Transverse colon (tissue), 4 donors: ENCODE results near the gene MED15. TPM values are rescaled to one million over a fixed set of nuclear protein-coding genes. Genes with fewer than 3 reads are reported as not detected.

ENCODE experiments used
- DNase-seq: peaks from one replicate; pipeline ENCODE4 v3.0.0-alpha.2; 2019
- H3K27ac ChIP-seq, 4 donors: fragments of 200-600 bp; sonication (generic); 2 replicates each; pipeline ENCODE4 v1.5.1; 2016 to 2018; ENCODE audit warnings: inconsistent platforms in 4 of 4
- H3K27me3 ChIP-seq: fragments of 200-600 bp; sonication (generic); 2 replicates; pipeline ENCODE4 v1.5.1; 2017; ENCODE audit warnings: inconsistent platforms
- H3K36me3 ChIP-seq, 4 donors: fragments of 200-600 bp; sonication (generic); 2 replicates each; pipeline ENCODE4 v1.5.1; 2017 to 2019; ENCODE audit warnings: inconsistent platforms in 4 of 4
- H3K4me1 ChIP-seq, 4 donors: fragments of 200-600 bp; sonication (generic); 2 replicates each; pipeline ENCODE4 v1.5.1; 2017 to 2020; ENCODE audit warnings: inconsistent platforms in 4 of 4
- H3K4me3 ChIP-seq, 4 donors: fragments of 200-600 bp; sonication (generic); 1 replicate in 1 of 4; 2 replicates in 3 of 4; pipeline versions ENCODE4 v1.5.1 to v1.6.1; 2017 to 2019; ENCODE audit warnings: inconsistent platforms in 4 of 4
- H3K9me3 ChIP-seq, 2 donors: fragments of 200-600 bp; sonication (generic); 2 replicates each; pipeline ENCODE4 v1.5.1; 2017 to 2019; ENCODE audit warnings: inconsistent platforms in 2 of 2
- EP300 ChIP-seq: sonication (generic); formaldehyde crosslinking; IDR thresholded peaks from one replicate; pipeline ENCODE4 v1.6.1; 2017; ENCODE audit warnings: antibody characterized with exemption, low read depth
- POLR2A ChIP-seq: fragments of 450-650 bp; IDR thresholded peaks from one replicate; pipeline ENCODE4 v1.6.1; 2016; ENCODE audit warnings: antibody characterized with exemption, mild to moderate bottlenecking, moderate library complexity
- POLR2AphosphoS5 ChIP-seq, 3 donors: sonication (generic); formaldehyde crosslinking; IDR thresholded peaks; one replicate each; pipeline ENCODE4 v1.6.1; 2016; ENCODE audit warnings: antibody characterized with exemption in 3 of 3
- WGBS, 2 donors: methylation state at CpG; one replicate each; pipeline ENCODE4 v1.1.5; 2018; ENCODE audit warnings: low coverage in 1 of 2; 5-methylcytosine and 5-hydroxymethylcytosine counted together
- in situ Hi-C, 4 donors: fragments of 200-750 bp; cut with MboI; loops; one replicate each; pipeline versions ENCODE4 v1.15.0 to v1.15.1; 2017; ENCODE audit warnings: low sequenced_read_pairs in 3 of 4, low pct_ligation_motif_present in 1 of 4, low pct_unique_long_range_greater_than_20kb in 1 of 4
- intact Hi-C: fragments of 100-400 bp; cut with DNase I; formaldehyde crosslinking; loops from one replicate; pipeline ENCODE4 v1.15.1; 2023; ENCODE audit warnings: low total_unique reads
- total RNA-seq, 4 donors: library from RNA; depleted of rRNA; stranded (reverse); fragments of >200 nt; gene quantifications; one replicate each; pipeline ENCODE4 v1.1.0, GENCODE V29; 2016
- TF ChIP-seq, protein P1 (sequence below), 5 experiments: fragments of 200-600 bp in 3 of 5; fragments of 450-650 bp in 2 of 5; sonication (generic) in 3 of 5; IDR thresholded peaks; 1 replicate in 2 of 5; 2 replicates in 3 of 5; pipeline ENCODE4 v1.5.1; 2016 to 2017; ENCODE audit warnings: antibody characterized with exemption in 5 of 5, inconsistent platforms in 3 of 5, mild to moderate bottlenecking in 2 of 5, moderate library complexity in 1 of 5

MED15 gene
- total RNA-seq, 4 donors from 2014 or later: 70.3 to 211 (median 116) TPM

DNA sequence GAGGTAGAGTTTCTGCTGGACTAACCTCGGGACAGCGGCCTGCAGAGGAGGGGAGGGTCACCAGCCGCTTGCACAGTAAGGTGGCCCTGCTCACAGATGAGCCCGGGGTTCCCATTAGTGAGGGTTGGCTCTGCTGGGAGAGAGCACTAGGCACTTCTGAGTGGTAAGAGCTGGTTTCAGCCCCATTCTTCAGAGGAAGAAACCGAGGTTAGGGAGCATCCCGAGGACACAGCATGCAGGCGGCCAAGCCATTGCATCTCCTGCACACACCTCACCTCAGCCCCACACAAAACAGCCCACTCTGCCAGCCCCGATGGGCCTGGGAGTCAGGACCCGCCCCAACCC, 99.3 kb downstream of the MED15 start:
- 79% methylated on average over 7 of the region's 9 CpGs; no CpG with 5 or more reads in 1 of the 2 donors for WGBS, 2 donors
- intact Hi-C loops: no loop called here
- TF ChIP-seq EP300 (no peak), POLR2A (no peak), POLR2AphosphoS5 (IDR thresholded peaks at IDR 0.05) (no peak)
- TF ChIP-seq, protein P1, sequence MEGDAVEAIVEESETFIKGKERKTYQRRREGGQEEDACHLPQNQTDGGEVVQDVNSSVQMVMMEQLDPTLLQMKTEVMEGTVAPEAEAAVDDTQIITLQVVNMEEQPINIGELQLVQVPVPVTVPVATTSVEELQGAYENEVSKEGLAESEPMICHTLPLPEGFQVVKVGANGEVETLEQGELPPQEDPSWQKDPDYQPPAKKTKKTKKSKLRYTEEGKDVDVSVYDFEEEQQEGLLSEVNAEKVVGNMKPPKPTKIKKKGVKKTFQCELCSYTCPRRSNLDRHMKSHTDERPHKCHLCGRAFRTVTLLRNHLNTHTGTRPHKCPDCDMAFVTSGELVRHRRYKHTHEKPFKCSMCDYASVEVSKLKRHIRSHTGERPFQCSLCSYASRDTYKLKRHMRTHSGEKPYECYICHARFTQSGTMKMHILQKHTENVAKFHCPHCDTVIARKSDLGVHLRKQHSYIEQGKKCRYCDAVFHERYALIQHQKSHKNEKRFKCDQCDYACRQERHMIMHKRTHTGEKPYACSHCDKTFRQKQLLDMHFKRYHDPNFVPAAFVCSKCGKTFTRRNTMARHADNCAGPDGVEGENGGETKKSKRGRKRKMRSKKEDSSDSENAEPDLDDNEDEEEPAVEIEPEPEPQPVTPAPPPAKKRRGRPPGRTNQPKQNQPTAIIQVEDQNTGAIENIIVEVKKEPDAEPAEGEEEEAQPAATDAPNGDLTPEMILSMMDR (IDR thresholded peaks at IDR 0.05): no peak
- H3K27me3 ChIP-seq: no peaks in the 10 kb centered on the region
- no peaks in the 10 kb centered on the region for H3K9me3 ChIP-seq
- no peak overlapping the region for H3K4me3 ChIP-seq
- no peaks in the 10 kb centered on the region for H3K4me1 ChIP-seq
- in situ Hi-C loops: no loop called here
- no peaks in the 10 kb centered on the region for H3K36me3 ChIP-seq
- DNase-seq: no peak
- no peak overlapping the region for H3K27ac ChIP-seq

DNA sequence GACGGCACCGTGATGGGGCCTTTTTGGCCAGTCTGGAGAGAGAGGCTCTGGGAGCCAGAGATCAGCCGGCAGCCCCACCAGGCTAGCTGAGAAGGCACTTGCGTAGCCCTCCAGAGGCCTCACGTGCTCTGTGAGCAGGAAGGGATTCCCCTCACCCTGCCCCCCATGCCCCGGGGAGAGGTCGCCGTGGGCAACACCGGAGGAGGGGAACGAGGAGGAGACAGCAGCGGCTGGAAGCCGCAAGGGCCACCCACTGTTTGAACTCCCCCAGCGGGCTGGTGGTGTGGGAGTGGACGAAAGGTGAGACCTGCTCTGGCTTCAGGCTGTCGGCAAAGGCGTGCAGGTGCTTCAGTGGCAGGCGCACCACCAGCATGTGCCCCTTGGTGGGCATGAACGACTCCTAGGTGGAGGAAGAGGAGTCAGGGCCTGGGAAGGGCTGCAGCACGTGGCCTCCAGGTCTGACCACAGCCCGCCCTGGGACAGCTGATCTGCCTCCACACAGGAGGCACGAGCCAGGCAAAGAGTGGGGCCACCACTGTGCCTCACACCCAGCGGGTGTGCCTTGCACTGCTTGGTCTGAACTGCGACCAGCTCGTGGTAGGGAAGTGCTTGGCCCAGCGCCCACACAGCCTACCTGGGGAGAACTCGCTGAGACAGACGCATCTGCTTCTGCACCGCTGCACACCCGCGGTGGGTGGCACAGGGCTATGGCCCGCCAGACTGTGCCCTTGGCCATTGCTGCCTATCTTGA, 99.9 kb downstream of the MED15 start:
- intact Hi-C loops: no loop called here
- Histone ChIP-seq H3K27ac (no peak overlapping the region), H3K4me3 (no peak overlapping the region), H3K9me3 (no peaks in the 10 kb centered on the region), H3K36me3 (no peaks in the 10 kb centered on the region), H3K4me1 (no peaks in the 10 kb centered on the region), H3K27me3 (no peaks in the 10 kb centered on the region)
- WGBS, 2 donors: 13 to 60% methylated on average over 3 to 31 of the region's 31 CpGs
- TF ChIP-seq EP300 (no peak), POLR2AphosphoS5 (IDR thresholded peaks at IDR 0.05) (no peak), POLR2A (no peak)
- TF ChIP-seq, protein P1 (IDR thresholded peaks at IDR 0.05): no peak
- no peak for DNase-seq
- in situ Hi-C loops: no loop called here

GRCh38 chr22:20610243-20610686, 102.9 kb downstream of the MED15 start:
- WGBS, 2 donors: 87 to 100% methylated on average over 1 to 8 of the region's 8 CpGs
- Histone ChIP-seq H3K4me3 (no peak overlapping the region), H3K4me1 (no peaks in the 10 kb centered on the region), H3K27ac (no peak overlapping the region), H3K36me3 (no peaks in the 10 kb centered on the region), H3K9me3 (no peaks in the 10 kb centered on the region), H3K27me3 (no peaks in the 10 kb centered on the region)
- intact Hi-C loops: no loop called here
- DNase-seq: no peak
- in situ Hi-C loops: no loop called here
- TF ChIP-seq POLR2A: no peak
- TF ChIP-seq POLR2AphosphoS5 (IDR thresholded peaks at IDR 0.05): no peak
- TF ChIP-seq, protein P1 (IDR thresholded peaks at IDR 0.05): no peak
- TF ChIP-seq EP300: no peak

DNA sequence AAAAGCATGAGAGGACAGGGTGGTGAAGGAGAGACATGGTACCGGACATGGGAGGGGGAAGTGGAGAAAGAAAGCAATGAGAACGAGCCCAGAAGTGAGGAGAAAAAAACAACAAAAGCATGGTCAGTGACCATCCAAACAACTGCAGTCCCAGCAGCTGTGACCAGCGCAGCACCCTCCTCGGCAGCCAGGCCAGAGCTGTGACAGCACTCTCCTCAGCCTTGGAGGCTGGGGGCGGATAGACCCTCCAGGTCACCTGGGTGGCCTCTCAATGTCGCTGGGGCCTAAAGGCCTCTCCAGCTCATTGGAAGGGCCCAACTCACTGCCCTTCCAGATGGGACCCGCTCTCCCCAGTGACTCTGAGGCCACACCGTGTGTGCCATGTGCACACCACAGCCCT, 103.3 kb downstream of the MED15 start:
- no peak for TF ChIP-seq POLR2A

More for the DNA sequence above, 103.3 kb downstream of the MED15 start:
- Histone ChIP-seq H3K27ac (no peak overlapping the region), H3K9me3 (no peaks in the 10 kb centered on the region), H3K4me1 (no peaks in the 10 kb centered on the region), H3K27me3 (no peaks in the 10 kb centered on the region), H3K36me3 (no peaks in the 10 kb centered on the region), H3K4me3 (no peak overlapping the region)
- intact Hi-C loops (no loop called here), in situ Hi-C loops (no loop called here)
- 87 to 88% methylated on average over 4 to 8 of the region's 8 CpGs for WGBS, 2 donors
- no peak for DNase-seq
